Mammary microvascular endothelial cell (primary cell): ENCODE results near the gene PLPPR5. TPM values are rescaled to one million over a fixed set of nuclear protein-coding genes. Genes with fewer than 3 reads are reported as not detected.

Experiments
- total RNA-seq: library from RNA; depleted of rRNA; stranded (reverse); fragments of >200 nt; gene quantifications from 2 replicates; pipeline ENCODE4 v1.2.3, GENCODE V29; 2015

The PLPPR5 gene
- total RNA-seq = not detected in 2 replicates

GRCh38 chr1:99004861-99005442, at the start of gene PLPPR5:
TSS of gene PLPPR5 (minus strand) at chr1:99004861. CDS start at chr1:99004671, 190 bp downstream.

